SK-N-SH (cell line): Measurements from ENCODE around the gene PTTG1IP. TPM values are rescaled to one million over a fixed set of nuclear protein-coding genes. Genes with fewer than 3 reads are reported as not detected.

Experiments used
- CTCF ChIA-PET: fragments of 300-600, 350-600 bp; formaldehyde crosslinking; extraction: SDS; loops from one replicate; lab custom pipeline; 2021; lab: Yijun Ruan, JAX
- POLR2A ChIA-PET: fragments of 350-600 bp; sonication (Branson Sonifier 250); formaldehyde crosslinking; extraction: SDS; loops from one replicate; lab custom pipeline; 2020; ENCODE audit warnings: antibody characterized with exemption, inconsistent platforms; lab: Yijun Ruan, JAX
- DNase-seq: peaks from one replicate; pipeline ENCODE4 v3.0.0; 2012
- H2AFZ ChIP-seq: fragments of 200-600 bp; sonication (generic); 2 replicates; pipeline ENCODE4 v1.8.1; 2016; ENCODE audit warnings: antibody characterized with exemption, mild to moderate bottlenecking, low read depth
- H3F3A ChIP-seq: fragments of 200-600 bp; sonication (generic); replicated peaks from 2 replicates; pipeline ENCODE3; 2016; ENCODE audit warnings: antibody characterized with exemption, mild to moderate bottlenecking; ENCODE audit not compliant: insufficient read depth
- H3K27ac ChIP-seq, 2 experiments: fragments of 200-500 bp in 1 of 2; fragments of 200-600 bp in 1 of 2; sonication (Bioruptor generic) in 1 of 2; sonication (generic), shearing (Covaris generic) in 1 of 2; 2 replicates each; pipeline versions ENCODE4 v1.5.1 to v1.6.1; 2014 to 2016; ENCODE audit warnings: low read depth in 2 of 2, inconsistent platforms in 1 of 2, low read length in 1 of 2, mild to moderate bottlenecking in 1 of 2, mixed read lengths in 1 of 2
- H3K27me3 ChIP-seq: fragments of 200-600 bp; sonication (generic), shearing (Covaris generic); 2 replicates; pipeline ENCODE4 v1.6.1; 2016; ENCODE audit warnings: mixed run types; ENCODE audit not compliant: insufficient read depth
- H3K36me3 ChIP-seq, 2 experiments: fragments of 200-500 bp in 1 of 2; fragments of 200-600 bp in 1 of 2; sonication (Bioruptor generic) in 1 of 2; sonication (generic) in 1 of 2; replicated peaks in 1 of 2; 2 replicates each; pipeline versions ENCODE3 to v1.5.1; 2014 to 2016; ENCODE audit warnings: low read length in 1 of 2, mild to moderate bottlenecking in 1 of 2; ENCODE audit not compliant: insufficient read depth in 2 of 2, control insufficient read depth in 1 of 2
- H3K4me1 ChIP-seq, 2 experiments: fragments of 200-500 bp in 1 of 2; fragments of 200-600 bp in 1 of 2; sonication (Bioruptor generic) in 1 of 2; sonication (generic), shearing (Covaris generic) in 1 of 2; 2 replicates each; pipeline versions ENCODE4 v1.5.1 to v1.6.1; 2014 to 2016; ENCODE audit warnings: low read depth in 1 of 2, low read length in 1 of 2, mixed run types in 1 of 2; ENCODE audit not compliant: insufficient read depth in 2 of 2, control insufficient read depth in 1 of 2
- H3K4me2 ChIP-seq: fragments of 200-600 bp; sonication (generic), shearing (Covaris generic); 2 replicates; pipeline ENCODE4 v1.6.1; 2017; ENCODE audit warnings: mixed run types
- H3K4me3 ChIP-seq, 2 experiments: fragments of 200-500 bp in 1 of 2; fragments of 200-600 bp in 1 of 2; sonication (Bioruptor generic) in 1 of 2; sonication (generic), shearing (Covaris generic) in 1 of 2; 2 replicates each; pipeline versions ENCODE4 v1.5.1 to v1.8.1; 2014 to 2016; ENCODE audit warnings: low read depth in 2 of 2, inconsistent platforms in 1 of 2, low read length in 1 of 2, mild to moderate bottlenecking in 1 of 2, mixed read lengths in 1 of 2, moderate library complexity in 1 of 2
- H3K79me2 ChIP-seq: fragments of 200-600 bp; sonication (generic); 2 replicates; pipeline ENCODE4 v1.8.1; 2017; ENCODE audit warnings: mild to moderate bottlenecking; ENCODE audit not compliant: insufficient read depth
- H3K9ac ChIP-seq: fragments of 200-600 bp; sonication (generic); 2 replicates; pipeline ENCODE4 v1.6.1; 2017; ENCODE audit warnings: mixed run types
- H3K9me2 ChIP-seq: fragments of 200-600 bp; sonication (generic); 2 replicates; pipeline ENCODE4 v1.6.1; 2017; ENCODE audit warnings: mixed run types
- H3K9me3 ChIP-seq: fragments of 200-600 bp; sonication (generic); 2 replicates; pipeline ENCODE4 v1.6.1; 2017; ENCODE audit warnings: mixed run types, mild to moderate bottlenecking, moderate library complexity
- H4K20me1 ChIP-seq: fragments of 200-600 bp; sonication (generic); 2 replicates; pipeline ENCODE4 v1.6.1; 2017; ENCODE audit warnings: mild to moderate bottlenecking, mixed run types; ENCODE audit not compliant: insufficient read depth
- ELF1 ChIP-seq: IDR thresholded peaks from 2 replicates; pipeline ENCODE4 v1.4.0; 2012
- EP300 ChIP-seq, 2 experiments: IDR thresholded peaks; 2 replicates each; pipeline versions ENCODE4 v1.4.0 to v1.6.1; 2012; ENCODE audit warnings: borderline replicate concordance in 1 of 2, low read depth in 1 of 2, low read length in 1 of 2
- EZH2phosphoT487 ChIP-seq: fragments of 200-600 bp; sonication (generic); IDR thresholded peaks from 2 replicates; pipeline ENCODE4 v1.6.1; 2017; ENCODE audit warnings: low read depth, mixed run types, mild to moderate bottlenecking, antibody characterized with exemption, moderate library complexity, borderline replicate concordance
- FOSL2 ChIP-seq: IDR thresholded peaks from 2 replicates; pipeline ENCODE4 v1.4.0; 2012; ENCODE audit warnings: low read depth, mild to moderate bottlenecking, moderate library complexity, borderline replicate concordance
- FOXJ3 ChIP-seq: sonication (generic); formaldehyde crosslinking; IDR thresholded peaks from 2 replicates; pipeline ENCODE4 v1.5.1; 2020; ENCODE audit warnings: mild to moderate bottlenecking, missing genetic modification reagents
- FOXM1 ChIP-seq: IDR thresholded peaks from 2 replicates; pipeline ENCODE4 v1.4.0; 2012; ENCODE audit warnings: low read depth, mild to moderate bottlenecking
- GABPA ChIP-seq: IDR thresholded peaks from 2 replicates; pipeline ENCODE4 v1.4.0; 2012; ENCODE audit warnings: low read depth, mild to moderate bottlenecking
- GATA2 ChIP-seq: sonication (generic); formaldehyde crosslinking; IDR thresholded peaks from 2 replicates; pipeline ENCODE4 v1.5.0; 2020; ENCODE audit warnings: mild to moderate bottlenecking, missing genetic modification reagents
- JUND ChIP-seq: IDR thresholded peaks from 2 replicates; pipeline ENCODE4 v1.4.0; 2012
- MEF2A ChIP-seq: IDR thresholded peaks from 2 replicates; pipeline ENCODE4 v1.4.0; 2012; ENCODE audit warnings: low read depth, borderline replicate concordance
- MXI1 ChIP-seq: IDR thresholded peaks from 2 replicates; pipeline ENCODE4 v1.6.1; 2012; ENCODE audit warnings: mild to moderate bottlenecking, low read depth, low read length, improper control_type of control experiment
- NFIC ChIP-seq: IDR thresholded peaks from 2 replicates; pipeline ENCODE4 v1.4.0; 2012; ENCODE audit warnings: borderline replicate concordance
- NRF1 ChIP-seq: IDR thresholded peaks from 2 replicates; pipeline ENCODE4 v1.6.1; 2012; ENCODE audit warnings: low read depth, mild to moderate bottlenecking, low read length
- RFX5 ChIP-seq: IDR thresholded peaks from 2 replicates; pipeline ENCODE4 v1.6.1; 2012; ENCODE audit warnings: mild to moderate bottlenecking, improper control_type of control experiment, low read length
- SIN3A ChIP-seq: IDR thresholded peaks from 2 replicates; pipeline ENCODE4 v1.6.1; 2012; ENCODE audit warnings: low read depth, mild to moderate bottlenecking, low read length, moderate library complexity, borderline replicate concordance
- TCF12 ChIP-seq: IDR thresholded peaks from 2 replicates; pipeline ENCODE4 v1.4.0; 2012
- YY1 ChIP-seq: IDR thresholded peaks from 2 replicates; pipeline ENCODE4 v1.4.0; 2012; ENCODE audit warnings: low read depth, mild to moderate bottlenecking
- WGBS: methylation state at CpG from one replicate; pipeline ENCODE4 v1.1.6; 2017; ENCODE audit warnings: low lambda C conversion rate; 5-methylcytosine and 5-hydroxymethylcytosine counted together
- polyA plus RNA-seq, 3 experiments: library from polyadenylated mRNA; depleted of rRNA; stranded (reverse); fragments of >200 nt; gene quantifications; 2 replicates each; pipeline ENCODE4 v1.2.3, GENCODE V29; 2012
- TF ChIP-seq, protein P1 (sequence below): IDR thresholded peaks from 2 replicates; pipeline ENCODE4; 2012
- TF ChIP-seq, protein P2 (sequence below): IDR thresholded peaks from 2 replicates; pipeline ENCODE4 v1.4.0; 2012; ENCODE audit warnings: low read depth, borderline replicate concordance
- TF ChIP-seq, protein P3 (sequence below): fragments of 150-350 bp; IDR thresholded peaks from 2 replicates; pipeline ENCODE4 v1.6.1; 2017; ENCODE audit warnings: antibody characterized with exemption, low read length, low read depth, borderline replicate concordance

PTTG1IP gene
- polyA plus RNA-seq, 1 of the 3 experiments (the other 2 are of a cell fraction) = 171 TPM

DNA sequence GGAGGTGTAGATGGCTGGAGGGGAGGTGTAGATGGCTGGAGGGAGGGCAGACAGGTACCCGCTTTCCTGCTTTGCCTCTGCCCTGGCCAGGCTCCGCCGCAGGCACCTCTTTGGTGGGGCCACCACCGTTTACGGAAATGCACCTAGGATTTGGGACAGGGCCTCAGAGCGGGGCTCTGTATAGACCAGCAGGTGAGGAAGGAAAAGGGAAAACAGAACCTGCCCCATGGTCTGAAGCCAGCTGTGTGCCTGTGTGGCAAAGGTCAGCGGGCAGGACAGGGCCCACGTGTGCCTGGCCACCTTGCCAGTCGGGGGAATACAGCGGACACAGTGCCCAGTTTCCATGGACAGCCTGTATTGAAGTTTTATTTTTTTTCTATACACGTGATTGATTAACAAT, 12.1 kb upstream of the PTTG1IP start:
- peaks cover 11% of the 10 kb centered on the region for H3F3A ChIP-seq
- H3K36me3 ChIP-seq = no peaks in the 10 kb centered on the region
- H3K4me3 ChIP-seq = no peak overlapping the region
- peaks cover 5 to 13% of the 10 kb centered on the region in 2 experiments; a peak in 2 of 4 replicates for H3K4me1 ChIP-seq
- H4K20me1 ChIP-seq = no peaks in the 10 kb centered on the region
- no peak overlapping the region for H3K27ac ChIP-seq
- no peaks in the 10 kb centered on the region for H3K27me3 ChIP-seq
- no peak overlapping the region for H3K9ac ChIP-seq
- H3K79me2 ChIP-seq = no peaks in the 10 kb centered on the region
- no peak overlapping the region for H3K4me2 ChIP-seq
- POLR2A ChIA-PET = no interaction called here
- WGBS = 78% methylated on average over 11 of the region's 11 CpGs
- CTCF ChIA-PET = interaction anchor here (2.5 kb wide), 1 partner anchor 85 kb away, joined by 11 read pairs; the partner anchor contains the start of gene UBE2G2
- no peaks in the 10 kb centered on the region for H3K9me3 ChIP-seq
- no peak overlapping the region for H2AFZ ChIP-seq
- no peaks in the 10 kb centered on the region for H3K9me2 ChIP-seq
- no peak for TF ChIP-seq FOXJ3 (CRISPR knock-in tag)
- TF ChIP-seq ELF1 = no peak
- no peak for TF ChIP-seq NRF1
- TF ChIP-seq TCF12 = no peak
- no peak for TF ChIP-seq SIN3A
- TF ChIP-seq RFX5 = no peak
- no peak for TF ChIP-seq FOXM1
- TF ChIP-seq, protein P1, sequence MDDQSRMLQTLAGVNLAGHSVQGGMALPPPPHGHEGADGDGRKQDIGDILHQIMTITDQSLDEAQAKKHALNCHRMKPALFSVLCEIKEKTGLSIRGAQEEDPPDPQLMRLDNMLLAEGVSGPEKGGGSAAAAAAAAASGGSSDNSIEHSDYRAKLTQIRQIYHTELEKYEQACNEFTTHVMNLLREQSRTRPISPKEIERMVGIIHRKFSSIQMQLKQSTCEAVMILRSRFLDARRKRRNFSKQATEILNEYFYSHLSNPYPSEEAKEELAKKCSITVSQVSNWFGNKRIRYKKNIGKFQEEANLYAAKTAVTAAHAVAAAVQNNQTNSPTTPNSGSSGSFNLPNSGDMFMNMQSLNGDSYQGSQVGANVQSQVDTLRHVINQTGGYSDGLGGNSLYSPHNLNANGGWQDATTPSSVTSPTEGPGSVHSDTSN = no peak
- TF ChIP-seq, protein P2, sequence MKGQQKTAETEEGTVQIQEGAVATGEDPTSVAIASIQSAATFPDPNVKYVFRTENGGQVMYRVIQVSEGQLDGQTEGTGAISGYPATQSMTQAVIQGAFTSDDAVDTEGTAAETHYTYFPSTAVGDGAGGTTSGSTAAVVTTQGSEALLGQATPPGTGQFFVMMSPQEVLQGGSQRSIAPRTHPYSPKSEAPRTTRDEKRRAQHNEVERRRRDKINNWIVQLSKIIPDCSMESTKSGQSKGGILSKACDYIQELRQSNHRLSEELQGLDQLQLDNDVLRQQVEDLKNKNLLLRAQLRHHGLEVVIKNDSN = no peak
- TF ChIP-seq YY1 = no peak
- TF ChIP-seq, protein P3, sequence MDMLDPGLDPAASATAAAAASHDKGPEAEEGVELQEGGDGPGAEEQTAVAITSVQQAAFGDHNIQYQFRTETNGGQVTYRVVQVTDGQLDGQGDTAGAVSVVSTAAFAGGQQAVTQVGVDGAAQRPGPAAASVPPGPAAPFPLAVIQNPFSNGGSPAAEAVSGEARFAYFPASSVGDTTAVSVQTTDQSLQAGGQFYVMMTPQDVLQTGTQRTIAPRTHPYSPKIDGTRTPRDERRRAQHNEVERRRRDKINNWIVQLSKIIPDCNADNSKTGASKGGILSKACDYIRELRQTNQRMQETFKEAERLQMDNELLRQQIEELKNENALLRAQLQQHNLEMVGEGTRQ = no peak
- TF ChIP-seq GABPA = no peak
- no peak for TF ChIP-seq GATA2 (CRISPR knock-in tag)
- no peak for TF ChIP-seq NFIC
- TF ChIP-seq EZH2phosphoT487 = no peak
- TF ChIP-seq FOSL2 = no peak
- no peak for TF ChIP-seq EP300 (IDR thresholded peaks at IDR 0.05; ENCODE audit: borderline replicate concordance in 1 of 2, low read depth in 1 of 2, low read length in 1 of 2)
- TF ChIP-seq MEF2A = no peak
- TF ChIP-seq MXI1 = no peak
- no peak for TF ChIP-seq JUND
- no peak for DNase-seq
